GM18517 (cell line): ENCODE results near the gene RSAD2.
A peak's percentile ranks its signal among the peaks of the same experiment; 100 is the strongest.
"Not testable (repeated sequence)": the region's sequence is repeated elsewhere in the genome, so short reads cannot be mapped to it uniquely, and the experiment has no call there.

Source experiments
- ATAC-seq: cut with Tn5 transposase; IDR thresholded peaks from one replicate; pipeline ENCODE4 v1.9.1; 2021; ENCODE audit warnings: mild to moderate bottlenecking, moderate library complexity; ENCODE audit not compliant: unreplicated experiment

Gene RSAD2

DNA sequence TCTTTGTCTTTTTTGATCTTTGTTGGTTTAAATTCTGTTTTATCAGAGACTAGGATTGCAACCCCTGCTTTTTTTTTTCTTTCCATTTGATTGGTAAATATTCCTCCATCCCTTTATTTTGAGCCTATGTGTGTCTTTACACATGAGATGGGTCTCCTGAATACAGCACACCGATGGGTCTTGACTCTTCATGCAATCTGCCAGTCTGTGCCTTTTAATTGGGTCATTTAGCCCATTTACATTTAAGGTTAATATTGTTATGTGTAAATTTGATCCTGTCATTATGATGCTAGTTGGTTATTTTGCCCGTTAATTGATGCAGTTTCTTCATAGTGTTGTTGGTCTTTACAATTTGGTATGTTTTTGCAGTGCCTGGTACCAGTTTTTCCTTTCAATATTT, 25.0 kb downstream of the RSAD2 start:
- not testable (repeated sequence) for ATAC-seq

DNA sequence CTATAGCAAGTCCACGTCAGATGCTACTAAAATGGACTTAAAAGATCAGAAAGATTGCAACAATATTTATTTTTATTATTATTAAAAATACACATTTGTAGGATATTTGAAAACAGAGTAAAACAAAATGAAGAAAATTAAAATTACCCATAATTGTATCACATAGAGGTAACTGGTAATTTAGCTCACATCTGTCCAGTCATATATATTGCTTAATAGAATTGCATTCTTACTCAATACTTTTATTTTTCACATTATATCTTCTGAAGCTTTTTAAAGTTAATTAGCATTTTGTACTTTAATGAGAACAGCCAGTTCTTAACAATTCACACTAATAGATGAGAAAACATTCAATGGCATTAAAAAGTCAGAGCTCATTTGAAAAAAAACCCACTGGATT, 28.1 kb downstream of the RSAD2 start:
- no peak for ATAC-seq

GRCh38 chr2:6906165-6906741, 28.7 kb downstream of the RSAD2 start:
- no peak for ATAC-seq

GRCh38 chr2:6908291-6908690, 30.7 kb downstream of the RSAD2 start:
- ATAC-seq: no peak

DNA sequence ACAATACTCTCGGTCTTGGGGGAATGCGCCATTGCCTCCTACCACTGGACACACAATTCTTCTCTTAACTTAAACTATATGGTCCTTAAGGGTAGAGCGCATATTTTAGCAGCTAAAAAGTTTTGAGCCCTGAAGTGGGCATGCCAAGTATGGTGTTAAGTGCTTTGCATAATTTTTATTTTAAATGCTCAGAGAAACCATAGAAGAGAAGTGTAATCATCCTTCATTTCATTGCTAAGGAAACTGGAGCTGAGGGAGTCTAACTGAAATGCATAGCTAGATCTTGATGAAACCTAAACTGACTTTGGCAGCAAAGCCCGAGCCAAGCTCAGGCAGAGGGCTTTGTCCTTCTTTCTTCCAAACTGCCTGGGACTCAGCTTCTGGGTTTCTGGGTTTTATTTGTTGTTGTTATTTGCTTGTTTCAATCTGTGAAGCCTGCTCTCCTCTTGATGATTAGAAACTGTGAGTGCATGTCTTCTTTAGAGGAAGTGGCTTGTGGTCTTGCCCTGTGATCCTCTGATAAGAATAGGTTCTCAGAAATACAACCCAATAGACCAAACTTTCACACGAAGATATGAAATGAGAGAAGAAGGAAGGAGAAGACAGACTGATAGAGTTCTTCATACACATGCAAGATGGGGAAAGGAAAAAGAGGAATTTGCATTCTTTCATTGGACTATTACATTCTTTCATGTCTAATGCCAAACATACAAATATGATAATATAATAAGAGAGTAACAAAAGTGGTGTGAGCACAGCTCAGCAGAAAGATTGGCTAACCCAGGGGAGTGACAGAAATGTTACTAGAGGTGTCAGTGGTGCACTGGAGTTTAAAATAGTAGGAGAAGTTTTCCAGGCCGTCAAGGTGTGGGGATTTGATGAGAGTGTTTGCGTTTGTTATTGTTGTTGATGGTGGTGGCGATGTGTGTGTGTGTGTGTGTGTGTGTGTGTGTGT, 32.1 kb downstream of the RSAD2 start:
- peak; percentile 99 for ATAC-seq

GRCh38 chr2:6911721-6912120, 34.1 kb downstream of the RSAD2 start:
- no peak for ATAC-seq

DNA sequence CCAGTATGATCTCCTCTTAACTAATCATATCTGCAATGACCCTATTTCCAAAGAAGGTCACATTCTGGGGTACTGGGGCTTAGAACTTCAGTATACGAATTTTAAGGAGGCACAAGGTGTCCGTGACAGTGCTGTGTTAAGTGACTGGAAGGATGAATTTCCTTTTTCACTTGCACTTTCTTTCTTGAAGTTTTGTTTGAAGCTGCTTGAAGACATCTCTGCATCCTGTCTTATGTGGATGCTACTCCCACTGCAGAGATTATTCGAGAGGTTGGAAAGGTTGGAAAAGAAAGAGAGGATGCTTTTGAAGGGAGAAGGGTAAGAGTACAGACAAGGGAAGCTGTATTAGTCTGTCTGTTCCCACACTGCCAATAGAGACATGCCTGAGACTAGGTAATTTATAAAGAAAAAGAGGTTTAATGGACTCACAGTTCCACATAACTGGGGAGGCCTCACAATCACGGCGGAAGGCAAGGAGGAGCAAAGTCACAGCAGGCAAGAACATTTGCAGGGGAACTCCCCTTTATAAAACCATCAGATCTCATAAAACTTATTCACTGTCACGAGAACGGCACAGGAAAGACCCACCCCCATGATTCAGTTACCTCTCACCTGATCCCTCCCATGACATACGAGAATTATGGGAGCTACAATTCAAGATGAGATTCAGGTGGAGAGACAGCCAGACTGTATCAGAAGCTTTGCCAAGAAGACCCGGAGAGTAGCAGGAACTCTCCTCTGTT, 36.0 kb downstream of the RSAD2 start:
- no peak for ATAC-seq

- no peak for ATAC-seq
Measured at GRCh38 chr2:6914828-6915227, 37.3 kb downstream of the RSAD2 start.

DNA sequence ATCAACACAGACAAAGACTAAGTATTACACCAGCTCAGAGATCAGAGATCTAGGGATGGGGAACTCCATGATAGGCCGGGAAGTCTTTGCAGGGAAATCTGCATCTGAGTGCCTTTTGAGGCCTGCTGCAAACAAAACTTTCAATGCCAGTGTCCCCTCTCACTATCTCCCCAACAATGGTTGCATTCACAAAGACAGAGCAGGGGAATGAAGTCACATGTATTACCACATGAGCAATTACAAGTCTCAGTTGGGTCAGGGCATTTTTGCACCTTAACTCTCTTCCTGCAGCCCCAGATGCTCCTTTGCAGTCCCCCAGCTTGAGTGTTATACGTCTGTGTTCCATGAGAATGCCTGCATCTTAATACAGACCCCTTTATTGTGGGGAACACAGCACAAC, 37.8 kb downstream of the RSAD2 start:
- ATAC-seq: no peak

DNA sequence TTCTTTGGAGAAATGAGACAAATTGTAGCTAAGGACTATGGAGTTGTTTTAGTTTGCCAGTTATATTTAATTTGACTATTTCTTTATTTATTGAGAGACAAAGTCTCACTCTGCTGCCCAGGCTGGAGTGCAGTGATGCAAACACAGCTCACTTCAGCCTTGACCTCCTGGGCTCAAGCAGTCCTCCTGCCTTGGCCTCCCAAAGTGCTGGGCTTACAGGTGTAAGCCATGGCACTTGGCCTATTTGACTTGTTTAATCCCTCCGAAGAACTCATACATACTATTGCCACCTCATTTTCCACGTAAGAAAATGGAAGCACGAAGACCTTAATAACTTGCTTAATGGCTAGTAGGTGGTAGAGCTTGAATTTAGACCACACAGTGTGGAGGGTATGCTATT, 38.6 kb downstream of the RSAD2 start:
- no peak for ATAC-seq

DNA sequence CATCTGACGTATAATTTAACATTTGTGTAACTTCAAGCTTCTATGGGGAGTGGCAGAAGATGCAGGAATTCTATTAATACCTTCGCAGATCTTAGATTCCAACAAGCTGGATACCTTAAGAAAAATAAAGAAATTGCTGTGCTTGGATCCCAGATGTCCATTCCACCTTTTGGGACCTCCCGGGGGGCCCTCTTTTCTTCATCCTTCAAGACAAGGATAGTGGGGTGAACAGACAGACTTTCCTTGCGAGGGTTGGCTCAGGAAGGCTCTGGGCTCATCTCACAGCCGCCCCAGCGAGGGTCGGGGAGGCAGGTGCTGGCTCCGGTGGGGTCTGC, 39.1 kb downstream of the RSAD2 start:
- ATAC-seq: no peak

DNA sequence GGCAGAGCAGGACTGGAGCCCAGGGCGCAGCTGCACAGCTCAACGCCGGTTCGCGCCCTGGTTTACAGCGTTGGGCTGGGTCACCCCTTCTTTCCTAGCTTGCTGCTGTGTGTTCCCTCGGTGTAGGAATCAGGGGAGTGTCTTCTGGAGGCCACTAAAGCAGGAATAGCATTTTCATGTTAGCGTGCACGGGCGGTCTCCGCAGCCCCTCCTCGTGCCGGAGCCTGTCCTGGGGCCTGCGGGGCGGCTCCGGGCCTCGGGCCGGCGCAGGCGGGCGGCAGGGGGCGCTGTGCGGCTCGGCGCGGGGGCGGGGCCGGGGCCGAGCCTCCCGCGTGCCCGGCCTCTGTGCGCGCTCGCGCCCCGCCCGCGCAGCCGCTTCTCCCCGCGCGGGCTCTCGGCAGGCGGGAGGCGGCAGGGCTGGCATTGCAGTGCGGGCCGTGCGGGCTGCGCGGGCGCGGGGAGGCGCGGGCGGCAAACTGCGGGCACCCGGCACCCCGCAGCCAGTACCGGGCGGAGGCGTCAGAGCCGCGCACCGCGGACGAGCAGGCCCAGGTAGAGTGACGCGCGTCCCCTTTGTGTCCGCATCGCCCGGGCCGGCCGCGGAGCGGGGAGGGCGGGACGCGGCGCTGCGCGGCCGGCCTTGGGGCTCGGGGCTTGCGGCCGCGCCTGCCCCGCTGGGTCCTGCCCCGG, 39.6 kb downstream of the RSAD2 start, which contains the start of gene RNF144A:
RNF144A (plus strand) TSS at position 342 of the 690 bp plus-strand sequence. CDS start 79,515 bp downstream, outside the sequence.
- peak; percentile 78 for ATAC-seq

DNA sequence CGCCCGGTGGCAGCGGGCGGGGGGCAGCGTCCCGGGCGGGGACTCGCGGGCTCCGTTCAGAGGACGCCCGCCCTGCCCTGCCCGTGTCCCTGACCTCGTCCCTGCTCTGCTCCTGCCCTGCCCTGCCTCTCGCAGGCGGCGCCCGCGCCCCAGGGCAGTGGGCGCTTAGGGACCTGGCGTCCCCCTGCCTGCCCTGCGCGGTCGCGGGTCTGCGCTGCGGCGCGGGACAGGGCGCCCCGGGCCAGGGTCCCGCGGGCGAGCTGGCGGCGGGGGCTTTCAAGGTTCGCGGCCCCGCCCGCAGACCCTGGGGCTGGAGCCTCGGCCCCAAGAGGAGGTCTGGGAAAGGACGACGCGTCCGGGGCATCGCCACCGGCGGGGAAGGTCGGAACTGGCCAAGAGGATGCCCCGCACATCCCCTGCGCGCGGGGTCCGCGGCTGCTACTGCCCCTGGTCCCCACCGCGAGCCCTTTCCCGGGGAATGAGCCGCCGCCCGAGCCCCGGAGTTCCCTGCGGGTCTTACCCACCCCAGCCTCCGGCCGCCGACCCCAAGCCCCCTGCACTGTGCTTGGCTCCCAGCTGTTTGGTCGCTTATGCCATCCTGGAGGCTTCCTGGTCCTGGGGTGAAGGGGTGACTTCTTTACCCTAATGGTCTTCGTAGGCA, 40.3 kb downstream of the RSAD2 start:
- no peak for ATAC-seq

- ATAC-seq: no peak
Measured at GRCh38 chr2:6919901-6920742, 42.5 kb downstream of the RSAD2 start.

GRCh38 chr2:6920743-6921064, 43.1 kb downstream of the RSAD2 start:
- ATAC-seq: no peak

DNA sequence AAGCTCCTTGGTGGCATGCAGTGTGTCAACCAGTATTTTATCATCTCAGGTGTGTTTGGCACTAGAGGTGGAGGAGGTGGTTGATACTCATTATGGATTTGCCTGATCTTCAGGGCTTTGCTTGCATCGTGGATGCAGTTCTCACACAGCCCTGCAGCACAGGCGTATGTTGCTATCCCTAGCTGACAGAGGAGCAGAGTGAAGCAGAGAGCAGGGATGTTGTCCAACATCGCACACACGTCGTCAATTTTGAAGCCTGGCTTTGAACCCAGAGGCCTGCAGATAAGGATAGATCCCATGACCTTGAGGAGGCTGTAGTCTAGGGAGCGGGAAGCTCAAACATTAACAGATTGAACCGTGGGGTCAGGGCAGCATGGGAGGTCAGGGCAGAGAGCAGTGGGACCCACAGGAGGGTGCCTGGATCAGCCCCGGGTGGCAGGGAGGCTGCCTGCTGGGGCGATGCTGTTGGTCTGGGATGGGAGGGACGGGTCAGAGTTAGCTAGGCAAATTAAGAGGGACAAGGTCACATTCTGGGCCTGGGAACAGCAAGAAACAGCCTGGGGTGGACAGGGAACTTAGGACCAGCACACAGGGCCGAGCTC, 43.8 kb downstream of the RSAD2 start:
- ATAC-seq: no peak

GRCh38 chr2:6922201-6922656, 44.7 kb downstream of the RSAD2 start:
- ATAC-seq: no peak

DNA sequence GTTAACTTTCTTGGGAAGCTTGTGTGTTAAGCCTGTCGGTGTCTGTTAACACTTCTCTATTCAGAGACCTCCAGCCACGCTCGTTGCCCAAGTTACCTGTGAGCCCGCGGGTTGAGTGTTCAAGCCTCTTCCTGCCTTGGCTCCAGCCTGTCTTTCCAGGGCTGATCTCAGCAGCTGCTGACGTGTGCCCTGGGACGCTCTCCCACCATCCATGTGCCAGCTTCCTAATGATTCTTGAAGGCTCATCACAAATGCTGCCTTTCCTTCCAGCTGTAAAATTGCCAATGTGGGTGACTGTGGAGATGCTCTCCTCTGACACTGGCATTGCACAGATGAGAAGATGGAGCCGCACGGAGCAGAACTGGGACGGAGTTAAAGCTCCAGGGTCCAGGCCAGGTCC, 45.7 kb downstream of the RSAD2 start:
- ATAC-seq: no peak
